HG03432 (cell line): Measurements from ENCODE around the gene PHPT1.
A peak's percentile ranks its signal among the peaks of the same experiment; 100 is the strongest.
"Not testable (repeated sequence)": the region's sequence is repeated elsewhere in the genome, so short reads cannot be mapped to it uniquely, and the experiment has no call there.

Source experiments
- ATAC-seq: cut with Tn5 transposase; IDR thresholded peaks from one replicate; pipeline ENCODE4 v1.9.1; 2021; ENCODE audit warnings: mild to moderate bottlenecking, moderate library complexity; ENCODE audit not compliant: unreplicated experiment

PHPT1 gene

DNA sequence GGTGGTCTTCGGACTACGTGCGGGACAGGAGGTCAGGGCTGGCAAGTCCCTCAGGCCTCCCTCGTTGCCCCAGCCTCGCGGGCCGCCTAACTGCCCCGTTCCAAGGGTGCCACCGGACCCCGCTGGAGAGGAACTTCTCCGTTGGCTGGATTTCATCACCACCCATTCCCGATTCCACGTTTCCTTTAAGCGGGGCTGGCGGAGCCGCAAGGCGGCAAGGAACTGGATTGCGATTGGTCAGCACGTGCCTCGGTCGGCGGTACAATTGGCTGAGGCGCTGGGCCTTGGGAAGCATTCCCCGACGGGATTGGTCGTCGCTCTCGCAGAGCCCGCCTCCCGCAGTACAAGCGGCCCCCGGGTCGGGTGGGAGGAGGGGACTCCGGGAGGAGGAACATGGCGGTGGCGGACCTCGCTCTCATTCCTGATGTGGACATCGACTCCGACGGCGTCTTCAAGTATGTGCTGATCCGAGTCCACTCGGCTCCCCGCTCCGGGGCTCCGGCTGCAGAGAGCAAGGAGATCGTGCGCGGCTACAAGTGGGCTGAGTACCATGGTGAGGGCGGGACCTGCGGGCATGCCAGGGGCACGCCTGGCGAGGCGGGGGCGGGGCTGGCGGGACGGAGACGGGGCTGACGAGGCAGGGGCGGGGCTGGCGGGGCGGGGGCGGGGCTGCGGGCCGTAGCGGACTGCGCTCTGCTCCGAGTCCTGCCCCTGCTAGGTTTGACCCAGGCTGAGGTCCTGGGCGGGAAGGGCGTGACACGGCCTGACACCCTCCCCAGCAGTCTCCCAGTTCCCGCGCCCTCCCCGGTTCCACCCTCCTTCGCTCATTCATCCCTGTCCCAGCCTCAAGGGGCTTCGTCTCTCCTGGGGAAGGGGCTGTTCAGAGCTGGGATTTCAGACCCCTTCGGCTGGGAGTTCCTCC, at the start of gene PHPT1:
TSS of gene PHPT1 (plus strand) at position 372 of the 922 bp plus-strand sequence. CDS start at position 394, 22 bp downstream.
- peak; percentile 75 for ATAC-seq

DNA sequence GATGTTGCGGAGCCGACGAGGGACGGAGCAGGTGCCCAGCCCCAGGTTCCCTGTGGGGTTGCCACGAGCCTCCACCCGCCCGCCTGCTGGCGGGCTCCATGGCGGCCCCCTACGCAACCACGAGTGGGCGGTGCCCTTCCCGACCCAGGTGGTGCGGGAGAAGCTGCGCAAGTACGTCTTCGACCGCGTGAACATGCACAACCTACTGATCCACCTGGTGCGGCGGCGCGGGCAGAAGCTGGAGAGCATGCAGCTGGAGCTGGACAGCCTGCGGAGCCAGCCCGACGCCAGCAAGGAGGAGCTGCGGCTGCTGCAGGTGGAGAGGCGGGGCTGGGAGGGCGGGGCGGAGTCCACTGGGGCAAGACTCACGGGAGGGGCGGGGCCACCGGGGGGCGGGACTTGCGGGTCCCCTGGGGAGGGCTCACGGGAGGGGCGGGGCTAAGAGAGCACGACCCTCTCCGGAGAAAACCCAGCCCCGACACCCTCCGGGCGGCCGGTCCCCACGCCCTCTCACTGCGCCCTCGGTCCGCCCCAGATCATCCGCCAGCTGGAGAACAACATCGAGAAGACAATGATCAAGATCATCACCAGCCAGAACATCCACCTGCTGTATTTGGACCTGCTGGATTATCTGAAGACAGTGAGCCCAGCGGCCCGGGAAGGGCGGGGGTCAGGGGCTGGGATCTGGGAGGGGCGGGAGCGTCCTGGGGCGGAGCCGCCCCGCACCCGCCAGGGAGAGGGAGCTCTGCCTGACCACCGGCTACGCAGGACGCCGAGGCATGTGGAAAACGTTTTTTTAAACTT, 49.2 kb upstream of the PHPT1 start:
- peak; percentile 50 for ATAC-seq

DNA sequence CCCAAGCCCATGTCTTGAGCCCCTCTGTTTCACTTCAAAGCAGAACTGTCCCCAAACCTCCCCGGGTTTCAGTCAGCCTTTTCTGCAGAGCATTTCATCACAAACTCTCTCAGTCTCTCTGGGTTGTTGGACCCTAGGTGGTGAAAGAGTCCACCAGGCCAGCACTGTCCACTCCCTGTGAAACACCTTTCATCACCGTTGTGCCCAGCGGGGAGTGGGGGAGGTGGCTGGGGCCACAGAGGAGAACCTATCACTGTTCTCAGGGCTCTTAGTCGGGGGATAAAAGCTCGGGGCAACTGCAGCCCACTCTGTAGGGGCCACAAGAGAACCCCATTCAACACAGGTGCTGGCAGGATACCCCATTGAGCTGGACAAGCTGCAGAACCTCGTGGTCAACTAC, 46.9 kb upstream of the PHPT1 start:
- ATAC-seq = no peak

DNA sequence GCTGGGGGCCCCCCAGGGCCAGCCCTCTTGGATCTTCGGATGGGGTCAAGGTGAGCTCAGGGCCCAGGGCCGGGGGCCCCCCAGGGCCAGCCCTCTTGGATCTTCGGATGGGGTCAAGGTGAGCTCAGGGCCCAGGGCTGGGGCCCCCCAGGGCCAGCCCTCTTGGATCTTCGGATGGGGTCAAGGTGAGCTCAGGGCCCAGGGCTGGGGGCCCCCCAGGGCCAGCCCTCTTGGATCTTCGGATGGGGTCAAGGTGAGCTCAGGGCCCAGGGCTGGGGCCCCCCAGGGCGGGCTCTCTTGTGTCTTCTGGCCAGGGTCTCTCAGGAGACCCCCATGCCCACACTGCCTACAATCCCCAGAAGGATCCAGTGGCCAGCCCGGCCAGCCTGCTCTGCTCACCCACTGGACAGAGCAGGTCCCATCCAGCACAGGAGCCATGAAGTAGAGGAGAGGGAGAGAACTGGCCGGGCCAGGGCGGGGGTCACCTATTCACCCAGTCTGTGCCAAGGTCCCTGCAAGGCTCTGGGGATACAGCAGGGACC, 46.1 kb upstream of the PHPT1 start:
- ATAC-seq = not testable (repeated sequence)

DNA sequence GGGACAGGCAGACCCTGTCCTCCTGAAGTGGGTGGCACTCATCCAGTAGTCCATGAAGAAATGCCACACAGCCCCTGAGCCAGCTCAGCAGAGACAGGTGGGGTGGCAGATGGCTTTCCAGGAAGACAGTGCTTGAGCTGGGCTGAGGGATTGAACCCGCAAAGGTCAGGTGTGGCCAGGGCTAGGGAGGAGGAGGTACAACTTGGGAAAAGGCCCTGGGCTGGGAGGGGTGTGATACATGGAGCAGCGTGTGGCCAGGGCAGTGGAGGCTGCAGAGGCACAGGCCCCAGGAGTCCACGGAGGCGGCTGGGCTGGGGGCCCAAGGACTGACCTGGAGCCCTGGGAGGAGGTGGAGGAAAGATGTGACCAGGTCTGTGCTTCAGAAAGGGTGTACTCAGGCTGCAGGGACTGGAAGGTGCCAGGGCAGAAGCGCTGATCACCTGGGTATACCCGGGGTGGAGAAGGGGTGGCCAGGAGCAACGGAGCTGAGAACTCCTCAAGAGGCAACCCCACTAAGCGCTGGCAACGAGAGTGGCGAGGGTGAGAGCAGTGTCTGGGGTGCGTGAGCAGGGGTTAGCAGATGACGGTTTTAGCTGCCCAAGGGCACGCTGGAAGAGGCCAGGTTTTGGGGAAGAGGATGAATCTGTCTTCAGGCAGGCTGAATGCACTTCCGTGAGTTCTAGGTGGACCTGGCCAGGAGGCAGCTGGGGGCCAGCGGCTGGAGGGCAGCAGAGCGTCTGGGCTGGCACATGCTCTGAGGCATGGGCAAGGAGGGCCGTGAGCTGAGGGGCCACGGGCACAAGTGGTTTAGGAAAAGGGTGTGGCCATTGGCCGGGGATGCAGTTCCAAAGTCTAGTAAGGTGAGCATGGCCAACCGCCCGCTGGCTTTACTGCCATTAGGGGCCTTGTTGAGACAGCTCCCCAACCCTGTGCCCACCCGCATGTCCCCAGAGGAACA, 45.4 kb upstream of the PHPT1 start:
- ATAC-seq = no peak

DNA sequence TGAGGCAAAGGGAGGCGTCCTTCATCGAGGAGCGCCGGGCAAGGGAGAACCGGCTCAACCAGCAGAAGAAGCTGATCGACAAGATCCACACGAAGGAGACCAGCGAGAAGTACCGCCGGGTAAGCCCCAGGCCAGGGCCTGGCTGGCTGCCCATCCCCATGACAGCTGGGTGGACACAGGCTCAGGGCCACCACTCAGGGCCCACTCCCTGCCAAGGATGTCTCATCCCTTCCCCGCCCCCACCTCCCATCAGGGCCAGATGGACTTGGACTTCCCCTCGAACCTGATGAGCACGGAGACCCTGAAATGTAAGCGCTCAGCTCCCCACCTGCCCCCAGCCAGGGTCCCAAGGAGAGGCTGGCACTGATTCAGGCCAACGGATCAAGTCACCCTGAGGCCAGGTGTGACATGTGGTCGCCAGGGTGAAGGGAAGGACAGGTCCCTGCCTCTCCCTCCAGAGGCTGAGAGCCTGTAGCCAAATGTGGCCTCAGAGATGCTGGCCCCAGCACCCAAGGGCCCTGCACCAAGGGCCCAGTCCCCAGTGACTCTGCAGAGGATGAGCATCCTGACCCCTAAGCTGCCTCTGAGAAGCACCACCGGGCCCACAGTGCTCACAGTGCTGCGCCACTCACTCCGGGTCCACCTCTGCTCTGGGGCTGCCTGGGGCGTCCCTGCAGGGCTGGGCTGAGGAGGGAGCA, 44.6 kb upstream of the PHPT1 start:
- ATAC-seq = no peak

DNA sequence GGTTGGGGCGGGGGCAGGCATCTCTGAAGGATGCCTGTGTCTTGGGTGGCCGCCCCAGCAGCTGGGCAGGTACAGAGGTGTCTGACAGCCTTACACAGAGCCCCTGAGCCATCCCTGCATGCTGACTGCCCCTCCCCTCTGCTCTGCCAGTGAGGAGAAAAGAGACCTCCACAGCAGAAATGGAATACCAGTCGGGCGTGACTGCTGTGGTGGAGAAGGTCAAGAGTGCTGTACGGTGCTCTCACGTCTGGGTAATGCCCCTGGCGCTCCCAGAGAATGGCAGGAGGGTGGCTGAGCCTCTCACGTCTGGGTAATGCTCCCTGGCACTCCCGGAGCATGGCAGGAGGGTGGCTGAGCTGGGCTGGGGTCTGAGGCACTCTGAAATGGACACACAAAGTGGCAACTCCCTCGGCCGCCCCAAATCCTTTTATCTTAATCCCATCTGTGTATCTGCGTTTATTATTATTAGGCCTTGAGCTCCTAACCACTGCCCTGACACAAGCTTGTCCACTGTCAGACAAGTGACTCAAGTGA, 43.9 kb upstream of the PHPT1 start:
- ATAC-seq = no peak

DNA sequence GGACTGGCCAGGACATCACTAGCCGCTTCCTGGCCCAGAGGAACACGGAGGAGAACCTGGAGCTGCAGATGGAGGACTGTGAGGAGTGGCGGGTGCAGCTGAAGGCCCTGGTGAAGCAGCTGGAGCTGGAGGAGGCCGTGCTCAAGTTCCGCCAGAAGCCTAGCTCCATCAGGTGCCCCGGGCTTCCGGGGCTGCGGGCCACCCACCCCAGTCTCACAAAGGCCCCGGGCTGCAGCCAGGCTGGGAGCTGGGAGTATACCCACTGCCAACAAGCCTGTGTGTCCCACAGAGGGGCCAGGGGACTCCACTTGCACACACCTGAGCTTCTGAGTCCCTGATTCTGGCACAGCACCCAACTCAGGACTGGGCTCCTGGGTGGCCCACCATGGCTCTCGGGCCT, 43.1 kb upstream of the PHPT1 start:
- no peak for ATAC-seq

DNA sequence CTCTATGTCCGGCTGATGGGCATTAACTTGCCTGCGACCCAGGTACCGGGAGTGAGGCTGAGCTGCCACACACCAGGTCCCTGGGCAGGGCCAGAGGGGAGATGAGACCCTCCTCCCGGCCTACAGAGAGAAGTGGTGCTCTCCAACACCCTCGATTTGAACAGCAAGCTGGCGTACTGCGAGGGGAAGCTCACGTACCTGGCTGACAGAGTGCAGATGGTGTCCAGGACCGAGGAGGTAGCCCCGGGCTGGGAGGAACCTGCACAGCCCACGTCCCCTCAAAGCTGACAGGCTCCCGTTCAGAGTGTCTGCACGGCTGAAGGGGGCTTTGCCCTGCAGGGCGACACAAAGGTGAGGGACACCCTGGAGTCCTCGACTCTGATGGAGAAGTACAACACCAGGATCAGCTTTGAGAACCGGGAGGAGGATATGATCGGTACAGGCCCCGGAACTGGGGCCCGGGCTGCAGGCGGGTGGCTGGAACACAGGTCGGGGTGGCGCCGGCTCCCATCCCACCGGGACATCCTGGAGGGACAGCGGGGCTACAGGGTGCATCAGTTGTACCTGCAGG, 42.5 kb upstream of the PHPT1 start:
- ATAC-seq = no peak

DNA sequence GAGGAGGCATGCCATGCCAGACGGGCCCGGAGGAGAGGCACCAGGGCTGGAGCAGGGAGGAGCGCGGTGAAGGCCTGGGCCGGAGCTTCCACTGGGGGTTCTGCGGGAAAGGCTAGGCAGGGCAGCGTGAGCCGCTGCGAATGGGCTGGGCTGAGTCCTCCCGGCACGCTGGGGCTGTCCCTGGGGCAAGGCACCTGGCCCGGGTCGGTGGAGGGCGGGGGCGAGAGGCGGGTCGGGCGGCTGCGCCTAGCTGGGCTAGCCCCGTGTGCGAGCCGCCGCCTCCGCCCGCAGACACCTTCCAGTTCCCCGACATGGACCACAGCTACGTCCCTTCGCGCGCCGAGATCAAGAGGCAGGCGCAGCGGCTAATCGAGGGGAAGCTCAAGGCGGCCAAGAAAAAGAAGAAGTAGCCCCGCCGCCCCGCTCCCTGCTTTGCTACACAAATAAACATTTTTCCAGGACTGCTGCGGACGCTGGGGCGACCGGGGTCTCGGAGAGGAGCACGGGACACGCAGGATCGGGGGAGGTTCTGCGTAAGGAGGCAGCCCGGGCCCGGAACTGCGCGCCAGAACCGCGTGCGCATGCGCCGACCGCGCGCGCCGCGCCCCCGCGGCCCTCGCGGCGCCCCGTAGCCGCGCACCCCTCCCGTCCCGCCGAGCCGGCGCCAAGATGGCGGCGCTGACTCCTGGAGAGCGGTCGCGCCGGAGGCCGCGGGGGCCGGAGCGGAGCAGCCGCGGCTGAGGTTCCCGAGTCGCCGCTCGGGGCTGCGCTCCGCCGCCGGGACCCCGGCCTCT, 41.7 kb upstream of the PHPT1 start, which contains the start of gene RABL6:
TSS of gene RABL6 (plus strand) at position 668 of the 794 bp plus-strand sequence. CDS start 249 bp downstream, outside the sequence.
- ATAC-seq = peak; percentile 73

DNA sequence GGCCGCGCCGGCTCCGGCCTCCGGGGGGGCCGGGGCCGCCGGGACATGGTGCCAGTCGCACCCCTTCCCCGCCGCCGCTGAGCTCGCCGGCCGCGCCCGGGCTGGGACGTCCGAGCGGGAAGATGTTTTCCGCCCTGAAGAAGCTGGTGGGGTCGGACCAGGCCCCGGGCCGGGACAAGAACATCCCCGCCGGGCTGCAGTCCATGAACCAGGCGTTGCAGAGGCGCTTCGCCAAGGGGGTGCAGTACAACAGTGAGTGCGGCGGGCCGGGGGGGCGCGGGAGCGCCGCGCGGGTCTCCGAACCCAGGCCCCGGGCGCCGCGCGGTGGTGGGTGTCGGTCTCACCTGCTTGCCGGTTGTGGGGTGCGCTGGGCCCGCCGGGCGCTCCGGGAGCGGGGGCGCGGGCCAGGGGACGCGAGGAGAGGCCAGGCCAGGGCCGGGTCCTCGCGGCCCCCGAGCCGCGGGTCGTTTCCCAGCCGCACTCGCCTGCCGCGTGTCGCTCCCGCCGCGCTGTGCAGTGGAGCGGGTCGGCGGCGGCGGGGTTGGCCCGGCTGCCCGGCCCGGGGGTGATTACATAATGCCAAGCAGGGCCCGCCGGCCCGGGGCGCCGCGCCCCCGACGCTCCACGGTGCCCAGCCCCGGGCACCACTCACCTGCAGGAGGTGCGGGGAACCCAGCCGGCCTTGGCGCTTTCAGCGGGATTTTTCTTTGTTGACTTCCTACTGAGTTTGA, 41.0 kb upstream of the PHPT1 start:
- peak; percentile 36 for ATAC-seq

DNA sequence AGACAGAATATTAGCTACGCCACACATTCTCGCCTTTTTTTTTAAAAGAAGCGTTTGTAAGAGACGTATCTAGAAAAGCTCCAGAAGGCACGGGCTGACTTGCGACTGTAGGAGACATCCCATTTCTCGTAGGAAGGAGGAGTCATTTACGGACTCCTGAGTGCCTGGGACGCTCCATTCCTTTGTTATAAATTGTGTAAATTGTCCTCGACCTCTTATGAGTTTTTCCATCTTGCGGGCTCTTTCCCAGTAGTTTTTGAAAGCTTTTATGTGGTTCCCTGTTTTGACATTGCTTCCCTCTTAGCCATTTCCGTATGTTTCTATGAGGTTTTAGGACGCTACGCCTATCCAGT, 40.4 kb upstream of the PHPT1 start:
- ATAC-seq = no peak

DNA sequence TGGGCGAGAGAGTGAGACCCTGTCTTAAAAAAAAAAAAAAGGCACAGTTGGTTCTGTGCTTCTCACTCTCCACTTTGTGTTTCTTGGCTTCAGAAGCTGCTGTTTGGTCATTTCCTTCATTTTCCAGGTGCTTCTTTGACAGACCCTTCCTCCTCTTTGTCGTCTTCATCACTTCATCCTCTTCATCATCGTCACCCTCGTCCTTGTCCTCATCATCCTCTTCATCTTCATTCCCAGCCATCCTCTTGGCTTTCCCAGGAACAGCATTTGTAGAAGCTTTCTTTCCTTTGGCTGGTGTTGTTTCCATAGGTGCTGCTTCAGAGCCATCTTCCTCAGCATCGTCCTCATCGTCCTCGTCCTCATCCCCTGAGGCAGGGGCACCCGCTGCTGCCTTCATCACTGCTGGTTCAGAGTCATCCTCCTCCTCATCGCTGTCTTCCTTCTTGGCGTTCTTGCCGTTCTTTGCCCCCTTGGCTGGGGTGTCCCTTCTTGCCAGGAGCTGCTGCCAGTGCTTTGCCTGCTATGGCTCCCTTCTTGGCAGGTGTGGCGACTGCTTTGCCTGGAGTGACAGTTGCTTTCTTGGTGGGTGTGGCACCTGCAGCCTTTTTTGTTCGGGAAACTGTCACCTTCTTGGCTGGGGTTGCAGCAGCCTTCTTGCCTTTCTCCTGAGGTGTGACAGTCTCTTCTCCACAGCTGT, 34.3 kb upstream of the PHPT1 start:
- no peak for ATAC-seq

DNA sequence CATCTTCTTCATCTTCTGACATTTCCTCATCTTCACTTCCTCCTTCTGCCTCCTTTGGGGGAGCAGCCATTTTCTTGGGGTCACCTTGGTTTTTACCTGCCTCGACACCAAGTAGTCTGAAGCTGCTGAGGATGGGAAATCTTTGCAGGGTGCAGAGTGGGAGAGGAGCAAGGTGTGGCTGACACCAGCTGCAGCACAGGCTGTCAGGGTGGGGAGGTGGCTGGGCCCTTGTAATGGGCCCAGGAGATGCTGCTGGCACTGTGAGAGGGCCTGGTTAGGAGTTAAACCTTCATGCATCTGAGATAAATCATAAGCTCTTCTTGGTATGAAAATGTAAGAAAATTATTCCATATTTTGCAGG, 33.8 kb upstream of the PHPT1 start:
- no peak for ATAC-seq

DNA sequence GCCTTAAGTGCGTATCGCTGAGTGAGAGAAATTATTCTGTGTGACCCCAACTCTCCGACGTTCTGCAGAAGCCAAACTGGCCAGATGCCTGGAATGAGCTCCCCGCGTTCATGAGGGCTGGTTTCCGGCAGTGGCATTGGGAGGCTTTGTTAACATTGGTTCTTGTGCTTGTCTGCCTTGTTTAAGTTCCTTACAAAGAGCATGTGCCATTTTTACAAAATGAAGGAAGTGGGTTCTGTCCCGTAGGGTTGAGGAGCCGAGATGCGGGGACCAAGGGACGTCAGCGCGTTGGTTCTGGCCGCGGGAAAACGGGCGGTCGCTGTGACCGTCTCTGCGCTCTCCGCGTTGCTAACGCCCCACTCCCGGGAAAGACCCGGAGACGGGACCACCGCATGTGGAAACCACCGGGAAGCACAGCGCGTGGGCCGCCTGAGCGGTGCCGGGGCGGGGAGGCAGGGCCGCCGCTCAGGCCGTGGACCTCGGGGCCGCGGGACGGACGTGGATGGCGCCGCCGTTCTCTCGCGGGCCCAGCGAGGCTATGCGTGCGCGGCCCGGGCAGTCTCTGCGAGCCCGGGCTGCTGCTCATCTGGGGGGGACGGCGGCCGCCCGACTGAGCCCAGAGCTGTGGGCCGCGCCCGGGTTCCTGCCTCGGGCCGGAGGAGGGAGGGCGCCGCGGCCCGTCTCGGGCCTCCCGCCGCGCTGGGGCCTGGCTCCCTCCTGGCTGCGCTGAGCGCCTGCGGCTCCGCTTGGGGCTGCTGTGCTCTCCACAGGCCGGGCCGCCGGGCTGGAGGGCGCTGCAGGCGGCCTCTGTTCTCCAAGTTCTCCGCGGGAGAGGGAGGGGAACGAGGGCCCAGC, 28.0 kb upstream of the PHPT1 start:
- ATAC-seq = no peak

DNA sequence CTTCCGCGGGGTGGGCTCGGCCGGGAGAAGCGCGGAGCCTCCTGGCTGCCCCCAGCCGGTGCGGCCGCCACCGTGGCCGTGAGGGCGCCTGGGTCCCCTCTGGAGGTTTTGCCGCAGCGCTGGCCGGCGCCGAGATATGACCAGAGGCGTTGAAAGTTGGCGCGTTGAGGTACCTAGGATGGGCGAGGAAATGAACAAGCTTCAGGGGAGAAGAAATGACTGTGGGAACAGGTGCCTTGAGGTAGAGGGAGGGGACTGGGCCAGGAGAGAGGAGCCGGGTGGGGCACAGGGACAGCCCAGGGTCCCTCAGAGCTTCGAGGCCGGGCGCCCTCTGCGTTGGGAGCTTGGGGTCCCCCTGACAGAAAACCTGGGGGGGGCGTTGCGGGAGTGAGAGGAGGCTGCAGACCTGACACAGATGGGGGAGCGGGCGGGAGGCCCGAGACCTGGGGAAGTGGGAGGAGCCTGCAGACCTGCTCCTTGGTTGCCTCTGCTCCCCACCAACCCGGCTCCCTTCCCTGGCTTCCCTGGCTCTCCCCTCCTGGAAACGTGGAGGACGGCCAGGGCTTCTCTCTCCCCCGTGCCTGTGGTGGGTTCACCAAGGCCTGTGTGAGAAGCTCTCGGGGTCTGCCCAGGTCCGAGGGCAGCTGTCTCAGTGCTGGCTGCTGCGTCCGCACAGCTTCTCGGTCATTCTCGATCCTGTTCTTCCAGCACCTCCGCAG, 27.2 kb upstream of the PHPT1 start:
- no peak for ATAC-seq
